ENCODE results near the gene RMND1.

Gene RMND1

GRCh38 chr6:151403919-151404308 lies 48.0 kb downstream of the RMND1 start:
- no peak overlapping the region for H3K4me3 ChIP-seq (ENCODE audit: insufficient read depth, low read depth, low read length)
- no peaks in the 10 kb centered on the region for H3K9me3 ChIP-seq (ENCODE audit: control insufficient read depth, low read length)
- no peaks in the 10 kb centered on the region for H3K4me1 ChIP-seq (ENCODE audit: control insufficient read depth, insufficient read depth, low read length)
- 87 to 96% methylated on average over 3 to 4 of the region's 4 CpGs for WGBS, 2 experiments
- H3K36me3 ChIP-seq (ENCODE audit: control insufficient read depth, insufficient read depth, low read length): peaks cover 21% of the 10 kb centered on the region
- no peak overlapping the region for H3K27ac ChIP-seq (ENCODE audit: insufficient read depth, low read depth, low read length, poor library complexity, severe bottlenecking)
- H3K27me3 ChIP-seq (ENCODE audit: control insufficient read depth, insufficient read depth, low read length, poor library complexity, severe bottlenecking): no peaks in the 10 kb centered on the region

- Histone ChIP-seq H3K27me3 (ENCODE audit: control insufficient read depth, insufficient read depth, low read length, poor library complexity, severe bottlenecking) (no peaks in the 10 kb centered on the region), H3K27ac (ENCODE audit: insufficient read depth, low read depth, low read length, poor library complexity, severe bottlenecking) (no peak overlapping the region), H3K4me1 (ENCODE audit: control insufficient read depth, insufficient read depth, low read length) (no peaks in the 10 kb centered on the region), H3K9me3 (ENCODE audit: control insufficient read depth, low read length) (no peaks in the 10 kb centered on the region), H3K36me3 (ENCODE audit: control insufficient read depth, insufficient read depth, low read length) (peaks cover 15% of the 10 kb centered on the region), H3K4me3 (ENCODE audit: insufficient read depth, low read depth, low read length) (no peak overlapping the region)
- 93 to 94% methylated on average over 1 of the region's 1 CpG for WGBS, 2 experiments
These were observed 49.7 kb downstream of the RMND1 start for GRCh38 chr6:151402228-151402627.

- 93 to 97% methylated on average over 6 of the region's 6 CpGs for WGBS, 2 experiments
- H3K36me3 ChIP-seq (ENCODE audit: control insufficient read depth, insufficient read depth, low read length): peaks cover 15% of the 10 kb centered on the region
- H3K27ac ChIP-seq (ENCODE audit: insufficient read depth, low read depth, low read length, poor library complexity, severe bottlenecking): no peak overlapping the region
- H3K4me3 ChIP-seq (ENCODE audit: insufficient read depth, low read depth, low read length): no peak overlapping the region
- H3K4me1 ChIP-seq (ENCODE audit: control insufficient read depth, insufficient read depth, low read length): no peaks in the 10 kb centered on the region
- no peaks in the 10 kb centered on the region for H3K27me3 ChIP-seq (ENCODE audit: control insufficient read depth, insufficient read depth, low read length, poor library complexity, severe bottlenecking)
- no peaks in the 10 kb centered on the region for H3K9me3 ChIP-seq (ENCODE audit: control insufficient read depth, low read length)
These were observed 51.5 kb downstream of the RMND1 start for GRCh38 chr6:151400473-151400872.

- Histone ChIP-seq H3K4me1 (ENCODE audit: control insufficient read depth, insufficient read depth, low read length) (no peaks in the 10 kb centered on the region), H3K36me3 (ENCODE audit: control insufficient read depth, insufficient read depth, low read length) (peaks cover 14% of the 10 kb centered on the region), H3K4me3 (ENCODE audit: insufficient read depth, low read depth, low read length) (no peak overlapping the region), H3K27me3 (ENCODE audit: control insufficient read depth, insufficient read depth, low read length, poor library complexity, severe bottlenecking) (no peaks in the 10 kb centered on the region), H3K27ac (ENCODE audit: insufficient read depth, low read depth, low read length, poor library complexity, severe bottlenecking) (no peak overlapping the region), H3K9me3 (ENCODE audit: control insufficient read depth, low read length) (no peaks in the 10 kb centered on the region)
- 98 to 100% methylated on average over 3 of the region's 3 CpGs for WGBS, 2 experiments
These were observed 52.2 kb downstream of the RMND1 start for GRCh38 chr6:151399679-151400078.

GRCh38 chr6:151393410-151393809 lies 58.5 kb downstream of the RMND1 start:
- Histone ChIP-seq H3K27me3 (ENCODE audit: control insufficient read depth, insufficient read depth, low read length, poor library complexity, severe bottlenecking) (no peaks in the 10 kb centered on the region), H3K4me3 (ENCODE audit: insufficient read depth, low read depth, low read length) (no peak overlapping the region), H3K4me1 (ENCODE audit: control insufficient read depth, insufficient read depth, low read length) (peaks cover 18% of the 10 kb centered on the region), H3K36me3 (ENCODE audit: control insufficient read depth, insufficient read depth, low read length) (no peaks in the 10 kb centered on the region), H3K9me3 (ENCODE audit: control insufficient read depth, low read length) (no peaks in the 10 kb centered on the region), H3K27ac (ENCODE audit: insufficient read depth, low read depth, low read length, poor library complexity, severe bottlenecking) (no peak overlapping the region)
- 94 to 98% methylated on average over 4 of the region's 4 CpGs for WGBS, 2 experiments

GRCh38 chr6:151392427-151392826 lies 59.5 kb downstream of the RMND1 start:
- 13 to 16% methylated on average over 3 of the region's 3 CpGs for WGBS, 2 experiments
- Histone ChIP-seq H3K9me3 (ENCODE audit: control insufficient read depth, low read length) (no peaks in the 10 kb centered on the region), H3K4me3 (ENCODE audit: insufficient read depth, low read depth, low read length) (peak overlapping the region; percentile 94), H3K27ac (ENCODE audit: insufficient read depth, low read depth, low read length, poor library complexity, severe bottlenecking) (no peak overlapping the region), H3K4me1 (ENCODE audit: control insufficient read depth, insufficient read depth, low read length) (peaks cover 18% of the 10 kb centered on the region), H3K27me3 (ENCODE audit: control insufficient read depth, insufficient read depth, low read length, poor library complexity, severe bottlenecking) (no peaks in the 10 kb centered on the region), H3K36me3 (ENCODE audit: control insufficient read depth, insufficient read depth, low read length) (no peaks in the 10 kb centered on the region)

- no peaks in the 10 kb centered on the region for H3K27me3 ChIP-seq (ENCODE audit: control insufficient read depth, insufficient read depth, low read length, poor library complexity, severe bottlenecking)
- peak within 1 kb of the TSS; percentile 94 for H3K4me3 ChIP-seq (ENCODE audit: insufficient read depth, low read depth, low read length)
- no peaks in the 10 kb centered on the region for H3K36me3 ChIP-seq (ENCODE audit: control insufficient read depth, insufficient read depth, low read length)
- H3K27ac ChIP-seq (ENCODE audit: insufficient read depth, low read depth, low read length, poor library complexity, severe bottlenecking): peak within 1 kb of the TSS; percentile 100
- H3K9me3 ChIP-seq (ENCODE audit: control insufficient read depth, low read length): no peaks in the 10 kb centered on the region
- WGBS, 2 experiments: 1% methylated on average over 46 to 49 of the region's 57 CpGs
- peaks cover 18% of the 10 kb centered on the region for H3K4me1 ChIP-seq (ENCODE audit: control insufficient read depth, insufficient read depth, low read length)
These were observed 60.2 kb downstream of the RMND1 start, which contains the start of gene ZBTB2 for GRCh38 chr6:151391471-151392413. Gene ZBTB2 (minus strand): TSS chr6:151391559. CDS start chr6:151373637, 17,922 bp downstream.

- WGBS, 2 experiments: 0% methylated on average over 68 to 76 of the region's 78 CpGs
- Histone ChIP-seq H3K27me3 (ENCODE audit: control insufficient read depth, insufficient read depth, low read length, poor library complexity, severe bottlenecking) (no peaks in the 10 kb centered on the region), H3K36me3 (ENCODE audit: control insufficient read depth, insufficient read depth, low read length) (no peaks in the 10 kb centered on the region), H3K27ac (ENCODE audit: insufficient read depth, low read depth, low read length, poor library complexity, severe bottlenecking) (peak overlapping the region; percentile 100), H3K9me3 (ENCODE audit: control insufficient read depth, low read length) (no peaks in the 10 kb centered on the region), H3K4me3 (ENCODE audit: insufficient read depth, low read depth, low read length) (peak overlapping the region; percentile 94), H3K4me1 (ENCODE audit: control insufficient read depth, insufficient read depth, low read length) (peaks cover 18% of the 10 kb centered on the region)
These were observed 61.0 kb downstream of the RMND1 start for GRCh38 chr6:151390851-151391470.

GRCh38 chr6:151390276-151390850 lies 61.6 kb downstream of the RMND1 start:
- H3K27me3 ChIP-seq (ENCODE audit: control insufficient read depth, insufficient read depth, low read length, poor library complexity, severe bottlenecking): no peaks in the 10 kb centered on the region
- 0% methylated on average over 79 of the region's 79 CpGs for WGBS, 2 experiments
- H3K4me3 ChIP-seq (ENCODE audit: insufficient read depth, low read depth, low read length): peak overlapping the region; percentile 94
- peak overlapping the region; percentile 100 for H3K27ac ChIP-seq (ENCODE audit: insufficient read depth, low read depth, low read length, poor library complexity, severe bottlenecking)
- H3K36me3 ChIP-seq (ENCODE audit: control insufficient read depth, insufficient read depth, low read length): no peaks in the 10 kb centered on the region
- no peaks in the 10 kb centered on the region for H3K9me3 ChIP-seq (ENCODE audit: control insufficient read depth, low read length)
- H3K4me1 ChIP-seq (ENCODE audit: control insufficient read depth, insufficient read depth, low read length): peaks cover 18% of the 10 kb centered on the region

Data from ectodermal cell (in vitro differentiated cells).